Measurements from ENCODE around the gene EIPR1.
"Not testable (repeated sequence)": the region's sequence is repeated elsewhere in the genome, so short reads cannot be mapped to it uniquely, and the experiment has no call there.

The EIPR1 gene

DNA sequence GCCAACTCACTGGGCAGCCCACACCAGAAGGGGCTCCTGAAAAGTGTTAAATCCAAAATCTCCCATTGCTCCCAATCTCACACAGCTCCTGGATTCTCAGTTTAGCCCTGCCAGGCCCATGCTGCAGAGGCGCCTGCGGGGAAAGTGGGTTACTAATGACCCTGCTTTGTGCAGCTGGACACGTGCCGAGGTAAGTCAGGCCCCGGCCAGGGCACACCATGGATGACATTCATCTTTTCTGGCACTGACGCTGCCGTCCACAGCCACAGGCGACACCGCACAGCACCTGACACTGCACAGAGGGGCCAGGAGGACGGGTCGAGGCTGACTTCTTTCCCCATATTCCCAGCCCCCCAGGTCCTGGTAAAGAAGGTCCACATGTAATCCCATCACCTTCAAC is 193.5 kb downstream of the EIPR1 start:
- H3K4me1 ChIP-seq (ENCODE audit: control insufficient read depth, insufficient read depth, low read length), result no peaks in the 10 kb centered on the region
- no peak overlapping the region for H3K4me3 ChIP-seq (ENCODE audit: low read length)
- H3K27me3 ChIP-seq (ENCODE audit: control insufficient read depth, insufficient read depth, low read length), result no peaks in the 10 kb centered on the region
- no peak overlapping the region for H3K27ac ChIP-seq (ENCODE audit: low read length)
- no peaks in the 10 kb centered on the region for H3K9me3 ChIP-seq (ENCODE audit: control insufficient read depth, insufficient read depth, low read length)
- WGBS (ENCODE audit: insufficient coverage, insufficient read length), result no CpG with 5 or more reads among the region's 11 CpGs
- DNase-seq (ENCODE audit: low read depth, low spot score), result no peak
- H3K36me3 ChIP-seq (ENCODE audit: control insufficient read depth, insufficient read depth, low read length), result peaks cover 2% of the 10 kb centered on the region; the same call in 1 of the 2 replicates

- H3K9me3 ChIP-seq (ENCODE audit: control insufficient read depth, insufficient read depth, low read length), result no peaks in the 10 kb centered on the region
- no peak overlapping the region for H3K27ac ChIP-seq (ENCODE audit: low read length)
- DNase-seq (ENCODE audit: low read depth, low spot score), result no peak
- H3K4me3 ChIP-seq (ENCODE audit: low read length), result no peak overlapping the region
- no CpG with 5 or more reads among the region's 10 CpGs for WGBS (ENCODE audit: insufficient coverage, insufficient read length)
- H3K36me3 ChIP-seq (ENCODE audit: control insufficient read depth, insufficient read depth, low read length), result peaks cover 2% of the 10 kb centered on the region; the same call in 1 of the 2 replicates
- H3K4me1 ChIP-seq (ENCODE audit: control insufficient read depth, insufficient read depth, low read length), result no peaks in the 10 kb centered on the region
- no peaks in the 10 kb centered on the region for H3K27me3 ChIP-seq (ENCODE audit: control insufficient read depth, insufficient read depth, low read length)
Observed at GRCh38 chr2:3183766-3184165, 193.9 kb downstream of the EIPR1 start.

GRCh38 chr2:3182848-3183247 is 194.8 kb downstream of the EIPR1 start:
- no CpG with 5 or more reads among the region's 2 CpGs for WGBS (ENCODE audit: insufficient coverage, insufficient read length)
- DNase-seq (ENCODE audit: low read depth, low spot score), result no peak
- Histone ChIP-seq H3K9me3 (ENCODE audit: control insufficient read depth, insufficient read depth, low read length) (no peaks in the 10 kb centered on the region), H3K4me1 (ENCODE audit: control insufficient read depth, insufficient read depth, low read length) (no peaks in the 10 kb centered on the region), H3K4me3 (ENCODE audit: low read length) (no peak overlapping the region), H3K27ac (ENCODE audit: low read length) (no peak overlapping the region), H3K27me3 (ENCODE audit: control insufficient read depth, insufficient read depth, low read length) (no peaks in the 10 kb centered on the region), H3K36me3 (ENCODE audit: control insufficient read depth, insufficient read depth, low read length) (no peaks in the 10 kb centered on the region; the same call in 1 of the 2 replicates)

DNA sequence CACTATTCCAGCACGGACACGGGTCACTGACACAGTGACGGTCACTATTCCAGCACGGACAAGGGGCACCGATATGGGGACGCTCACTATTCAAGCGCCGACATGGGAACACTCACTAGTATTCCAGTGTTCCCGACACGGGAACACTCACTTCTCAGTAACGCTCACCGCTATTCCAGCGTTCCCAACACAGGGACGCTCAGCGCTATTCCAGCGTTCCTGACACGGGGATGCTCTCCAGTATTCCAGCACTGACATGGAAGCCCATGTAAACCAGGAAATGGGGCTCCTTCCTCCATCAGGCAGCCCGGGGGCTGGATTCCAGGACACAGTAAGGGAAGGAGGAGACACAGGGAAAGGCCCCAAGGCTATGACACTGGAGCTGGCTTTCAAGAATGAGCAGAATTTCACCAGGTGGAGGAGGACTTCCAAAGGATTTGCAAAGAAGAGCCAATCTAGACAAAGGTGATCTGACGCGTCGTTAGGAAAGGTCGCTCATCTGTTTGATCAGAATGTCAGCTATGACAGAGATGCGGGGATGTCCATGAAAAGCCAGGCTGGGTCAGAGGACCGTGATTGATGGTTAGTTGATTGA is 196.1 kb downstream of the EIPR1 start:
- Histone ChIP-seq H3K36me3 (ENCODE audit: control insufficient read depth, insufficient read depth, low read length) (no peaks in the 10 kb centered on the region), H3K9me3 (ENCODE audit: control insufficient read depth, insufficient read depth, low read length) (no peaks in the 10 kb centered on the region), H3K4me1 (ENCODE audit: control insufficient read depth, insufficient read depth, low read length) (no peaks in the 10 kb centered on the region), H3K27ac (ENCODE audit: low read length) (no peak overlapping the region), H3K4me3 (ENCODE audit: low read length) (no peak overlapping the region), H3K27me3 (ENCODE audit: control insufficient read depth, insufficient read depth, low read length) (no peaks in the 10 kb centered on the region)
- WGBS (ENCODE audit: insufficient coverage, insufficient read length), result no CpG with 5 or more reads among the region's 24 CpGs
- no peak for DNase-seq (ENCODE audit: low read depth, low spot score)

DNA sequence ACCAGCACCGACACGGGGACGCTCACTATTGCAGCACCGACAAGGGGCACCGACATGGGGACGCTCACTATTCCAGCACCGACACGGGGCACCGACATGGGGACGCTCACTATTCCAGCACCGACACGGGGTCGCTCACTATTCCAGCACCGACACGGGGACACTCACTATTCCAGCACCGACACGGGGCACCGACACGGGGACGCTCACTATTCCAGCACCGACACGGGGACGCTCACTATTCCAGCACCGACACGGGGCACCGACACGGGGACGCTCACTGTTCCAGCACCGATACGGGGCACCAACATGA is 196.8 kb downstream of the EIPR1 start:
- not testable (repeated sequence) for H3K4me3 ChIP-seq (ENCODE audit: low read length); H3K36me3 ChIP-seq (ENCODE audit: control insufficient read depth, insufficient read depth, low read length); H3K27ac ChIP-seq (ENCODE audit: low read length); DNase-seq (ENCODE audit: low read depth, low spot score); H3K9me3 ChIP-seq (ENCODE audit: control insufficient read depth, insufficient read depth, low read length); H3K27me3 ChIP-seq (ENCODE audit: control insufficient read depth, insufficient read depth, low read length); H3K4me1 ChIP-seq (ENCODE audit: control insufficient read depth, insufficient read depth, low read length)
- WGBS (ENCODE audit: insufficient coverage, insufficient read length), result no CpG with 5 or more reads among the region's 30 CpGs

GRCh38 chr2:3180082-3180908 is 197.3 kb downstream of the EIPR1 start:
- no peaks in the 10 kb centered on the region for H3K9me3 ChIP-seq (ENCODE audit: control insufficient read depth, insufficient read depth, low read length)
- no peak overlapping the region for H3K27ac ChIP-seq (ENCODE audit: low read length)
- H3K4me3 ChIP-seq (ENCODE audit: low read length), result no peak overlapping the region
- H3K27me3 ChIP-seq (ENCODE audit: control insufficient read depth, insufficient read depth, low read length), result no peaks in the 10 kb centered on the region
- no peaks in the 10 kb centered on the region for H3K4me1 ChIP-seq (ENCODE audit: control insufficient read depth, insufficient read depth, low read length)
- no CpG with 5 or more reads among the region's 50 CpGs for WGBS (ENCODE audit: insufficient coverage, insufficient read length)
- no peak for DNase-seq (ENCODE audit: low read depth, low spot score)
- no peaks in the 10 kb centered on the region for H3K36me3 ChIP-seq (ENCODE audit: control insufficient read depth, insufficient read depth, low read length)

DNA sequence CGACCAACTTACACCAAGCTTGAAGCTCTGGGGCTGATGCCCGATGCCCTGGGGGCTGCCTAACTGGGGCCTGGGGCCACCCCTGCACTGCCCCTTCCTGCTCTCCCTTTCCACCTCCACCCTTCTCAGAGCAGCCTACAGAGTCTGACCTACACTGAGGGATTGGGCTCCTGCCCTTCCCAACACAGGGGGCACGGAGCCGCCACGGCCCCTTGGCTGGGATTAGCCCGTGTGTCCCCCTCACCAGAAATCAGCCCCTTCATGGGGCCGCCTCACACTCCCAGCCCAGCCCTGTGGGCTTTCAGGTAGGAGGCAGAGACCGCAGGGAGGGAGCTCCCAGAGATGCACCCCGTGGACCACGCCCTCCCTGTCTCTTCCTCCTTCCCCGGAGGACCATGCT is 198.0 kb downstream of the EIPR1 start:
- Histone ChIP-seq H3K27me3 (ENCODE audit: control insufficient read depth, insufficient read depth, low read length) (no peaks in the 10 kb centered on the region), H3K4me3 (ENCODE audit: low read length) (no peak overlapping the region), H3K36me3 (ENCODE audit: control insufficient read depth, insufficient read depth, low read length) (no peaks in the 10 kb centered on the region; the same call in 1 of the 2 replicates), H3K4me1 (ENCODE audit: control insufficient read depth, insufficient read depth, low read length) (no peaks in the 10 kb centered on the region), H3K27ac (ENCODE audit: low read length) (no peak overlapping the region), H3K9me3 (ENCODE audit: control insufficient read depth, insufficient read depth, low read length) (no peaks in the 10 kb centered on the region)
- WGBS (ENCODE audit: insufficient coverage, insufficient read length), result no CpG with 5 or more reads among the region's 11 CpGs
- no peak for DNase-seq (ENCODE audit: low read depth, low spot score)

DNA sequence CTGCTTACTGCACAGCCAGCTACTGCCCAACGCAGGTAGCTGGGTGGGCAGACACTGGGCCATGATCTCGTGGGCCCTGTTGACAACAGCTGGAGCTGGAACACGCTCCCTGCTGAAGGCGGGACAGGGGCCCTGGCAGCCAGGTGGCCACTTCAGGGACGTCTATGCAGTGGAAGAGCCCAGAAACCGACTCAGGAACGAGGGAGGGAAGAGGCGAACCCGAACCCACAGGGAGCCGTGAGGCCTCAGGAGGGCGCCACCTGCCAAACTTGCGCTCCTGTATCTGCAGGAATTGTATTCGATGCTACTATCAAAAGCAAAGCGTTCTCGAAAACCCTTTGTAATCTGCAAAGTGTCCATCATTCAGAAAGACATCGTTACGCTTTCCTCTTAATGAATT is 198.4 kb downstream of the EIPR1 start:
- H3K36me3 ChIP-seq (ENCODE audit: control insufficient read depth, insufficient read depth, low read length), result no peaks in the 10 kb centered on the region; the same call in 1 of the 2 replicates
- WGBS (ENCODE audit: insufficient coverage, insufficient read length), result no CpG with 5 or more reads among the region's 17 CpGs
- DNase-seq (ENCODE audit: low read depth, low spot score), result no peak
- H3K27me3 ChIP-seq (ENCODE audit: control insufficient read depth, insufficient read depth, low read length), result no peaks in the 10 kb centered on the region
- H3K9me3 ChIP-seq (ENCODE audit: control insufficient read depth, insufficient read depth, low read length), result no peaks in the 10 kb centered on the region
- H3K27ac ChIP-seq (ENCODE audit: low read length), result no peak overlapping the region
- no peak overlapping the region for H3K4me3 ChIP-seq (ENCODE audit: low read length)
- no peaks in the 10 kb centered on the region for H3K4me1 ChIP-seq (ENCODE audit: control insufficient read depth, insufficient read depth, low read length)

- Histone ChIP-seq H3K36me3 (ENCODE audit: control insufficient read depth, insufficient read depth, low read length) (no peaks in the 10 kb centered on the region; the same call in 1 of the 2 replicates), H3K27me3 (ENCODE audit: control insufficient read depth, insufficient read depth, low read length) (no peaks in the 10 kb centered on the region)
Observed at GRCh38 chr2:3178578-3179031, 199.0 kb downstream of the EIPR1 start.

GRCh38 chr2:3177891-3178577 is 199.6 kb downstream of the EIPR1 start:
- no peak overlapping the region for H3K4me3 ChIP-seq (ENCODE audit: low read length)
- H3K36me3 ChIP-seq (ENCODE audit: control insufficient read depth, insufficient read depth, low read length), result no peaks in the 10 kb centered on the region; the same call in 1 of the 2 replicates
- WGBS (ENCODE audit: insufficient coverage, insufficient read length), result 100% methylated on average over 1 of the region's 10 CpGs
- H3K4me1 ChIP-seq (ENCODE audit: control insufficient read depth, insufficient read depth, low read length), result no peaks in the 10 kb centered on the region
- H3K27ac ChIP-seq (ENCODE audit: low read length), result no peak overlapping the region
- no peak for DNase-seq (ENCODE audit: low read depth, low spot score)
- no peaks in the 10 kb centered on the region for H3K27me3 ChIP-seq (ENCODE audit: control insufficient read depth, insufficient read depth, low read length)
- no peaks in the 10 kb centered on the region for H3K9me3 ChIP-seq (ENCODE audit: control insufficient read depth, insufficient read depth, low read length)

More at GRCh38 chr2:3178578-3179031, 199.0 kb downstream of the EIPR1 start:
- Histone ChIP-seq H3K9me3 (ENCODE audit: control insufficient read depth, insufficient read depth, low read length) (no peaks in the 10 kb centered on the region), H3K27ac (ENCODE audit: low read length) (no peak overlapping the region), H3K4me3 (ENCODE audit: low read length) (no peak overlapping the region; the same call in 1 of the 2 replicates), H3K4me1 (ENCODE audit: control insufficient read depth, insufficient read depth, low read length) (no peaks in the 10 kb centered on the region)
- no CpG with 5 or more reads among the region's 7 CpGs for WGBS (ENCODE audit: insufficient coverage, insufficient read length)
- no peak for DNase-seq (ENCODE audit: low read depth, low spot score)
